Chondrocyte (in vitro differentiated cells): Measurements from ENCODE around the gene ROPN1L. TPM values are rescaled to one million over a fixed set of nuclear protein-coding genes. Genes with fewer than 3 reads are reported as not detected.
"Not testable (repeated sequence)": the region's sequence is repeated elsewhere in the genome, so short reads cannot be mapped to it uniquely, and the experiment has no call there.

ENCODE experiments used
- DNase-seq: peaks from one replicate; pipeline ENCODE4 v3.0.0; 2021; ENCODE audit warnings: mixed read lengths, low spot score
- H3K27ac Mint-ChIP-seq: one replicate; pipeline ENCODE4 v1.8.0; 2021; ENCODE audit warnings: mild to moderate bottlenecking, moderate library complexity, mixed read lengths; ENCODE audit not compliant: unreplicated experiment
- H3K27me3 Mint-ChIP-seq: 2 replicates; pipeline ENCODE4 v1.8.0; 2021; ENCODE audit warnings: low read depth, mixed read lengths
- H3K36me3 Mint-ChIP-seq: 2 replicates; pipeline ENCODE4 v1.8.0; 2021; ENCODE audit warnings: low read depth, mixed read lengths
- H3K4me1 Mint-ChIP-seq: 2 replicates; pipeline ENCODE4 v1.8.0; 2021; ENCODE audit warnings: low read depth, mild to moderate bottlenecking, mixed read lengths
- H3K4me3 Mint-ChIP-seq: one replicate; pipeline ENCODE4 v1.8.0; 2021; ENCODE audit warnings: mild to moderate bottlenecking, moderate library complexity, mixed read lengths; ENCODE audit not compliant: unreplicated experiment
- H3K9me3 Mint-ChIP-seq: 2 replicates; pipeline ENCODE4 v1.8.0; 2021; ENCODE audit warnings: low read depth, mixed read lengths
- long read RNA-seq: library from polyadenylated mRNA; stranded (forward); transcript quantifications from one replicate; pipeline ENCODE4 v2.0.0, GENCODE V29; 2021
- total RNA-seq: library from RNA; stranded (reverse); gene quantifications from 3 replicates; pipeline ENCODE4 v1.2.1, GENCODE V29; 2021
- TF ChIP-seq, protein P1 (sequence below): fragments of 200-600 bp; sonication (generic); IDR thresholded peaks from 2 replicates; pipeline ENCODE4 v1.5.0; 2021; ENCODE audit warnings: antibody characterized with exemption, mild to moderate bottlenecking, moderate library complexity

ROPN1L gene
- 0.37 to 0.64 TPM (median 0.39 TPM) in 3 replicates for total RNA-seq
- long read RNA-seq: 0 reads

DNA sequence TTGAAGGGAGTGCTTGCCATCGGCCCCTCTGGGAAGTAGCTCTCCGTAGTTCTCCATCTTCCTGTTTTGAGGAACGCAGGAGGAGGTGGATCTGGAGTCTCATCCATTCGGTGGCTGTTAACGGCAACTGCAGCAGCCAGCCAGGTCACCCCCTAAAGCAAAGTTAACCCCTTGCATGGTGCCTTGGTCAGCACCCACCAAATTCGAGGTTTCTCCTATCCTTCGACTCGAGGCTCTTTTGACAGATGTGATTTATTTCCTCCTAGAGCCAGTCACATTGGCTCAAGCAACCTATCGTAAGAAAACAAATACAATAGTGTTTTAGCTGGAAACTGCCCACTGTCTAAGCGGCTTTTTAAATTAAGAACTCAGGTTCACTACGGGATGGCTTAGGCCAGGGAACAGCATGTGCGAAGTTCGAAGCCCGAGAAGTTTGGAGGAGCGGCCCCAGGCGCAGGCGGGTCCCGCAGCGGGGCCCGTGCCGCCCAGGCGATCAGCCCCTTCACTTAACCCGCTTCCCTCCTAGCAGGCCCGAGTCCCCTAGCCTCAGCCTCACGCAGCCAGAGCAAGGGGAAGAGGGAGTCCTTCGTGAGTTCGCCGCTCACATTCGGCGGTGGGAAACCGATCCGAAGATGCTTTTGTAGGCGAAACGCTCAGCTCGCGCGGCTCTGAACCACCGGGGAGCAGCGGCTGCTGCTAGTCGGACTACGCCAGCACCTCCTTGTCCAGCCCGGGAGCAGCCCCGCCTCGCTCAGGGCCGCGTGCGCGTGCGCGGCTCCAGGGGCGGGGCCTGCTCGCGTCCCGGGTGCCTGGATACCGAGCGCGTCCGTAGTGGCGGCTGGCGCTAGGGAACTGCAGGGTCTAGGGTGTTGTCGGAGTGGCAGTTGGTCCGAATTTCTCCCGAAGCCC is at the start of gene ROPN1L:
Gene ROPN1L, plus strand, starts transcription at position 797 of the 909 bp plus-strand sequence. CDS start 289 bp downstream, outside the sequence.
- no peaks in the 10 kb centered on the region for H3K9me3 Mint-ChIP-seq
- H3K27me3 Mint-ChIP-seq: peaks cover 2% of the 10 kb centered on the region
- peak within 1 kb of the TSS; percentile 83 for H3K4me3 Mint-ChIP-seq
- peaks cover 13% of the 10 kb centered on the region for H3K4me1 Mint-ChIP-seq
- TF ChIP-seq, protein P1, sequence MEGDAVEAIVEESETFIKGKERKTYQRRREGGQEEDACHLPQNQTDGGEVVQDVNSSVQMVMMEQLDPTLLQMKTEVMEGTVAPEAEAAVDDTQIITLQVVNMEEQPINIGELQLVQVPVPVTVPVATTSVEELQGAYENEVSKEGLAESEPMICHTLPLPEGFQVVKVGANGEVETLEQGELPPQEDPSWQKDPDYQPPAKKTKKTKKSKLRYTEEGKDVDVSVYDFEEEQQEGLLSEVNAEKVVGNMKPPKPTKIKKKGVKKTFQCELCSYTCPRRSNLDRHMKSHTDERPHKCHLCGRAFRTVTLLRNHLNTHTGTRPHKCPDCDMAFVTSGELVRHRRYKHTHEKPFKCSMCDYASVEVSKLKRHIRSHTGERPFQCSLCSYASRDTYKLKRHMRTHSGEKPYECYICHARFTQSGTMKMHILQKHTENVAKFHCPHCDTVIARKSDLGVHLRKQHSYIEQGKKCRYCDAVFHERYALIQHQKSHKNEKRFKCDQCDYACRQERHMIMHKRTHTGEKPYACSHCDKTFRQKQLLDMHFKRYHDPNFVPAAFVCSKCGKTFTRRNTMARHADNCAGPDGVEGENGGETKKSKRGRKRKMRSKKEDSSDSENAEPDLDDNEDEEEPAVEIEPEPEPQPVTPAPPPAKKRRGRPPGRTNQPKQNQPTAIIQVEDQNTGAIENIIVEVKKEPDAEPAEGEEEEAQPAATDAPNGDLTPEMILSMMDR: no peak
- H3K27ac Mint-ChIP-seq: peak within 1 kb of the TSS; percentile 87
- DNase-seq: peak; percentile 95
- H3K36me3 Mint-ChIP-seq: no peaks in the 10 kb centered on the region

DNA sequence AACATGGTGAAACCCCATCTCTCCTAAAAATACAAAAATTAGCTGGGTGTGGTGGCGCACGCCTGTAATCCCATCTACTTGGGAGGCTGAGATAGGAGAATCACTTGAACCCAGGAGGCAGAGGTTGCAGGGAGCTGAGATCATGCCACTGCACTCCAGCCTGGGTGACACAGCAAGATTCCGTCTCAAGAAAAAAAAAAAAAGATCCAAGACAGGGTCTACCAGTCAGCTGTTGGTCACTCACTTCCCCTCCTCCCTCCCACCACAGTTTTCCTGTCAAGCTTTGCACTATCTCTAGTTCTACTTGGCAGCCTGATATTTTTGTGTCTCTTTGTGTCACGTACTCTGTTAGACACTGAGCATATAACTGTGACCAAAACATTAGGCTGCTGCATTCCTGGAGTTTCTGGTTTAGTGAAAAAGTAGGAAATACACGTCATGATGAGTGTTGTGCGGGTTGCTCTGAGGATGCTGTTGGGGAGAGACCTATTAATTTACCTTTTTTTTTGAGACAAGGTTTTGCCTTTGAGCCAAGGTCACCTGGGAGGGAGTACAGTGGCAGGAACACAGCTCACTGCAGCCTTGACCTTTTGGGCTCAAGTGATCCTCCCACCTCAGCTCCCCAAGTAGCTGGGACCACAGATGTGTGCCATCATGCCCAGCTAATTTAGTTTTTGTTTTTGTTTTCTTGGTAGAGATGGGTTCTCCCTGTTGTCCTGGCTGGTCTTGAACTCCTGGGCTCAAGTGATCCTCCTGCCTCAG is 48.9 kb upstream of the ROPN1L start:
- Mint-ChIP-seq H3K27ac (peak overlapping the region; percentile 84), H3K36me3 (peaks cover 36% of the 10 kb centered on the region)
- not testable (repeated sequence) for H3K4me1 Mint-ChIP-seq, DNase-seq, H3K4me3 Mint-ChIP-seq, H3K27me3 Mint-ChIP-seq, H3K9me3 Mint-ChIP-seq

DNA sequence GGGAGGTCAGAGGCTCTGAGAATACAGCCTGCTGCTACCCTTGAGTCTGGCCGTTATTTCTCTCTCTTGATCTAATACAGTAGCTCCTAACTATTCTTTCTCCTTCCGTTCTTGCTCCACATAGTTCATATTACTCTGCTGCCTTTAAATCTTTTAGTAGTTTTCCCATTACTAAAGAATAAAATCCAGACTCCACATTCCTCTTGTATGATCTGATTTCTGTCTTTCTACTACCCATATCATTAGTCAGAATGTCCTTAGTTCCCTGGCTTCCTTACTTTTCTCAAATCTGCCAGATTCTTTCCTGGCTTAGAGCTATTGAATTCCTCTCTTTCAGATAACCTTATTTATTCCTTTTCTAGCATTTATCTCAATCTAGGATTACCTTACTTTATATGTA is 48.2 kb upstream of the ROPN1L start:
- no peak for DNase-seq
- TF ChIP-seq, protein P1: no peak
- Mint-ChIP-seq H3K27me3 (no peaks in the 10 kb centered on the region), H3K27ac (peak overlapping the region; percentile 84), H3K9me3 (no peaks in the 10 kb centered on the region), H3K36me3 (peaks cover 38% of the 10 kb centered on the region), H3K4me3 (no peak overlapping the region), H3K4me1 (peaks cover 6% of the 10 kb centered on the region)

DNA sequence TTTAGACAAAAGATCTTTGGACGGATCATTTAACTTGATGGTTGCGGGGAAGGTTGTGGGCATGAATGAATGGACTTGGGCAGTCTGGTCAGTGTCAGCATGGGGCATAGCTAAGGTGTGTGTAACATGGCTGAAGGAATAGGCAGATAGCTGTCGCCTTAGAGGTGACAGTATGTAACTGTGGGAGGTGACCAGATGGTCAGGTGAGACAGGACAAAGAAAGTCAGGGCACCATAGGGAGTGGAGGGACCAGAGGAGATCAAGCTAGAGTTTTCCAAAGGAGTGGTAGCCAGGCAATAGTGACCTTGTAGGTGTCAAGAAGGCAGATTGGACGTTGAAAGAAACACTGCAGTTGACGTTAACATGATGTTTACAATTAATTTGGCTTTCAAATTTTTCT is 45.1 kb upstream of the ROPN1L start:
- peaks cover 27% of the 10 kb centered on the region for H3K4me1 Mint-ChIP-seq
- no peak overlapping the region for H3K27ac Mint-ChIP-seq
- H3K9me3 Mint-ChIP-seq: no peaks in the 10 kb centered on the region
- H3K4me3 Mint-ChIP-seq: no peak overlapping the region
- peaks cover 39% of the 10 kb centered on the region for H3K36me3 Mint-ChIP-seq
- TF ChIP-seq, protein P1: no peak
- no peak for DNase-seq
- H3K27me3 Mint-ChIP-seq: no peaks in the 10 kb centered on the region

DNA sequence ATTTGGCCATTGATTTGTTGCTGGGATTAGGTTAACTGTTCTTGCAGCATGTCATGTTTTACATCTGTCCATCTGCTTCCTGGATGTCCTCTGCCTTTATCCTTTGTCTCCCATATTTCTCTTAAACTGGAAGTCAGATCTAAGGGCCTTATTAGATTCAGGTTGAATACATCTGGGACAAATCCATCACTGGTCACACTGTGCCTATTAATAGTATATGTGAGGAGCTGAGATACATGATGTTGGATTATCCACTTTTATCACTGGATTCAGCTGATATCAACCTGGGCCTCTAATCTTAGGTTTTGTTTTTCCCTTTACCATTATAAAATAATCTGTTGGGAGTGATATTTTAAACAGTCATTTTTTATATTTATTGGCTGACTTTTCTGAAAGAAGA is 41.8 kb upstream of the ROPN1L start:
- H3K27ac Mint-ChIP-seq: no peak overlapping the region
- peaks cover 35% of the 10 kb centered on the region for H3K36me3 Mint-ChIP-seq
- TF ChIP-seq, protein P1: no peak
- no peak for DNase-seq
- no peaks in the 10 kb centered on the region for H3K9me3 Mint-ChIP-seq
- H3K4me1 Mint-ChIP-seq: peaks cover 21% of the 10 kb centered on the region
- H3K4me3 Mint-ChIP-seq: no peak overlapping the region
- no peaks in the 10 kb centered on the region for H3K27me3 Mint-ChIP-seq
